Head of caudate nucleus (tissue), 42 donors: ENCODE data around the gene SMIM44.

Experiments
- DNase-seq, 42 donors: peaks; one replicate each; pipeline versions ENCODE4 v3.0.0 to v3.0.0-alpha.2; 2020 to 2021; ENCODE audit warnings: mixed read lengths in 7 of 42
- intact Hi-C: fragments of 100-400 bp; cut with DNase I; formaldehyde crosslinking; loops from one replicate; pipeline ENCODE4 v1.15.0; 2022

SMIM44 gene

GRCh38 chr19:3467437-3468198 is 15.6 kb downstream of the SMIM44 start:
- intact Hi-C loops: loop anchor here (10.0 kb wide), 1 partner anchor 263 kb away; no protein-coding TSS in a partner anchor

GRCh38 chr19:3466635-3467034 is 16.6 kb downstream of the SMIM44 start:
- DNase-seq: peak in 17 of 42 donors; percentile 14 to 74 (median 41)
- intact Hi-C loops: loop anchor here (10.0 kb wide), 1 partner anchor 262 kb away; no protein-coding TSS in a partner anchor

More at GRCh38 chr19:3467437-3468198, 15.6 kb downstream of the SMIM44 start:
- no peak for DNase-seq

DNA sequence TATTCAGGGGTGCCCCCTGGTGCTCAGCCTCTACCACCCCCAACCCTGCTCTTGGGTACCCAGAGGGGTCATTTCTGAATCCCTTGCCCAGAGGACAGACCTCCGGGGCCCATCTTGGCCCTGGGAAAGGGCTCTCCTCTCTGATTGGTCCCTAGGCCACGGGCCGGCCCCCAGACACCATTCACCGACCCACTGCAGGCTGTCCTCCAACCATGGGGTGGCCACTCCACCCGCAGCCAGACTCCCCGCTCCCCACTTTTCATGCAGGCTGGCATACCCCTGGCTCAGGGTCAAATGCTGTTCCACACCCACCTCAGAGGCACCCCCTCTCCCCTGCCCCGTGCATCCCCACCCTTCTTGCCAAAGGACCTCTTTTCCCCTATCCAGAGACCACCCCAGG is 17.7 kb downstream of the SMIM44 start:
- DNase-seq: no peak
- intact Hi-C loops: loop anchor here (10.0 kb wide), 1 partner anchor 261 kb away; no protein-coding TSS in a partner anchor

DNA sequence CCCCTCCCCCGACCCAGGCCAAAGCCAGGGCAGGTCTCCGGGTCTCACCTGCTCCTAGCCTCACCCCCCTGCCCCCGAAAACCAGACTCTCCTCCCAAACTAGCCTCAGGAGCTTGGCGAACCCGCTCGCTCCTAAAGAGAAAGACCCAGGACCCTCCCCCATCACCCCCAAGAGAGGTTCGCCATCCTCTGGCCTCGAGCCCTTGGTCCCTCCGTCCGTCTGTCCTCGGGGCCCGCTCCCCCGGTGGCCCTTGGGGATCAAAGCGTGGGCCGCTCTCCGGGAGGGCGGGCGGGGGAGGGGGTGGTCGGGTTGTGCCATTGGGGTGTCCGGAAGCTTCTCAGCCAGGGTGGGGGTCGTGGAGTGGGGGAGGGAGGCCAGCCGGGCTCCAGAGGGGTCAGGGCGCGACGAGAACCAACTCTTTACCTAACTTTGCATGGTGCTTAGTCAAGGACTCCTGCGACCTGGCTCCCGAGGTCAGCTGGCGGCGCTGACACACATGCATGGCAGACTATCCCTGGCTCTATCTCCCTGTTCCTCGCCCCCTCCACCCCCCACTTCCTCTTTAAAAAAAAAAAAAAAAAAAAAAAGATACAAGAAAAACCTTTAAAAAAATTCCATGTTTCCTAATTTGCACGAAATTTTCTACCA is 18.5 kb downstream of the SMIM44 start:
- DNase-seq: no peak
- intact Hi-C loops: loop anchor here (10.0 kb wide), 1 partner anchor 260 kb away; no protein-coding TSS in a partner anchor

- intact Hi-C loops: loop anchor here (10.0 kb wide), 1 partner anchor 259 kb away; no protein-coding TSS in a partner anchor
- no peak for DNase-seq
Observed at GRCh38 chr19:3463714-3464586, 19.3 kb downstream of the SMIM44 start.

DNA sequence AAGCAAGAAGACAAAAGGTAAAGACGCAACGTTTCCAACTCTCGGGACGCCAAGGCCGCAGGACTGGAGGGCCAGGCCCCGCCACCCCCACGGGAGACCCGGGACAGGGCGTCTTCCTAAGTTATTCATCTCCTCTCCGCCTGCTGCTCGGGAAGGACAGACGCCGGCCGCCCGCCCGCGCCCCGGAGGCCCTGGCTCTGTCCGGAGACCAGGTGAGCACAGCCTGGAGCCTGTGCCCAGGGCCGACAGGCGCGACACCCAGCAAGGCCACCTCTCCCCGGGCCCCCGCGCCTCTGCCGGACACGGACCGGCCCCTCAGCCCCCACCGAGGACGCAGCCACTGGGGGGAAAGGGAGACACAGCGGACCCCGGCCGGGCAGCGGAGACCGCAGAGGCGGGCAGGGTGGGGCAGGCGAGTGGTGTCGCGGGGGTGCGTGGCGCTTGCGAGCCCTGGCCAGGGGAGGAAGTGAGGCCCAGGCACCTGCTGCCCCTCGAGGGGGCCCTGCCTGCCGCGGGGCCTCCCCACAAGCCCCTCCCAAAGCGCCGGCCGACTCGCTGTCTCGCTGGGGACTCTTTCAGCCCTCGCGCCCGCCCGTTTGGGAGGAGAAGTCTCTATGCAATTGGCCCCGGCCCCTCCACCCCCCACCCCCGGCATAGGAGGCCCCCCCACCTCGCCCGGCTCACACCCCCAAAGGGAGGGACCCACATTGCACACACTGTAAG is 20.1 kb downstream of the SMIM44 start:
- no peak for DNase-seq
- intact Hi-C loops: loop anchor here (10.0 kb wide), 1 partner anchor 258 kb away; no protein-coding TSS in a partner anchor

DNA sequence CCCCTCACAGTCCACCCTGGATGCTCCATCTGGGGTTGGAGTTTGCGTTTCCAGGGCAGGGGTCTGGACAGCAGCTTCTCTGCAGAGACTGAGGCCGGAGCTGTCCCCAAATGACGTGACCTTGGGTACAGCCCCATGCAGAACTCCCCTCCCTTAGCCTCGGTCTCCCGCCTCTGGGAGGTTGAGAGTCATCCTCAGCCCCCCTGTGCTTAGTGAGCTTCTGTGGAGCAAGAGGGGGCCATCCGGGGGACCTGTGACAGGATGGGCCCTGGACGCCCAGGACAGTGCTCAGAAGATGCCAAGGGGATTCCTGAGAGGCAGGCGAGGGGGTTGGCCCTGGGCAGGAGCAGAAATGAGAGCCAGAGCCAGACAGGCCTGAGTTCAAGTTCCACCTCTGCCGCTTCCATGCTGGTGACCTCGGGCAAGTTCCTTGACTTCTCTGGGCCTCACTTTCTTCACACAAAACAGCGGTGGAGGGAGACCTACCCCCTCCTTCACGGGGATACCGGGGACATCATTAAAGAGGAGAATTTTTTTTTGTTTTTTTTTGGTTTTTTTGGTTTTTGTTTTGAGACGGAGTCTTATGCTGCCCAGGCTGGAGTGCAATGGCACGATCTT is 23.2 kb downstream of the SMIM44 start:
- intact Hi-C loops: loop anchor here (10.0 kb wide), 1 partner anchor 255 kb away; no protein-coding TSS in a partner anchor
- no peak for DNase-seq

- DNase-seq: peak; percentile 34 to 83 (median 65)
- intact Hi-C loops: no loop called here
Observed at GRCh38 chr19:3459089-3459881, 24.0 kb downstream of the SMIM44 start.

DNA sequence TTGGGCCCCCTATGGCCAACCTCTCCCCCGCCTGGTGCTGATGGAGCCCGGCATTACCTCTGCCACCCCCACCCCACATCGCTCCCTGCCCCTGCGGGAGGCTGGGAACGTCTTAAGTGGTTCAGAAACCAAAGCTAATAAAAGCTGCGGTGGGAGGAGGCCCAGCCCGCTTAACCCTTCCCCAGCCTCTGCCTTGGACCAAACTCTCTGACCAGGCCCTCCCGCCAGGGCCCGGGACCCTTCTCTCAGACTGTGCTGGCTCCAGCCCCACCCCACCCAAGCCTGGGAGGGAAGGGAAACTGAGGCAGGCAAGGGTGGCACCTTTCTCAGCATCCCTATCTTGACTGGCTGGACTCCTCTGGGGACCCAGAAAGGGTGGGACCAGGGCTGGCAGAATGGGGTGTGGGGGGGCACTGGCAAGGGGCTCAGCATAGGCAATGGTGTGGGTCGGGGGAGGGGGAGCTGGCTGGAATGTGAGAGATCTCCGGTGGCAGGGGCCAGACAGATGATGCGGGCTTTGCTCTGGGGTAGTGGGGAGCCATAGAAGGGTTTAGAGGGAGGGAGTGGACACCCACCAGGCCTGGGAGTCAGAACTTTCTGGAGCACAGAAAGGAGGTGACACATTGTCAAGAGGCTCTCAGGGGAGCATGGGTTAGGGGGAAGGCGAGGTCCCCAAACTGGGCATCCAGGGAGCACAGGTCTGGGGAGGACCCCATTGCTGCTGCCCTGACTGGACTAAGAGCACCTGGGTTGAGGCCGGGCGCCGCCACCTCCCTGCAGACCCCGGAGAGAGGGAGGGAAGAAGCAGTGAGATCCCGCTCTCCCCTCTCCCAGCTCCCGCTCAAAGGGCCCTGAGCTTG is 24.8 kb downstream of the SMIM44 start:
- peak in 1 of 42 donors; percentile 22 for DNase-seq
- intact Hi-C loops: no loop called here

DNA sequence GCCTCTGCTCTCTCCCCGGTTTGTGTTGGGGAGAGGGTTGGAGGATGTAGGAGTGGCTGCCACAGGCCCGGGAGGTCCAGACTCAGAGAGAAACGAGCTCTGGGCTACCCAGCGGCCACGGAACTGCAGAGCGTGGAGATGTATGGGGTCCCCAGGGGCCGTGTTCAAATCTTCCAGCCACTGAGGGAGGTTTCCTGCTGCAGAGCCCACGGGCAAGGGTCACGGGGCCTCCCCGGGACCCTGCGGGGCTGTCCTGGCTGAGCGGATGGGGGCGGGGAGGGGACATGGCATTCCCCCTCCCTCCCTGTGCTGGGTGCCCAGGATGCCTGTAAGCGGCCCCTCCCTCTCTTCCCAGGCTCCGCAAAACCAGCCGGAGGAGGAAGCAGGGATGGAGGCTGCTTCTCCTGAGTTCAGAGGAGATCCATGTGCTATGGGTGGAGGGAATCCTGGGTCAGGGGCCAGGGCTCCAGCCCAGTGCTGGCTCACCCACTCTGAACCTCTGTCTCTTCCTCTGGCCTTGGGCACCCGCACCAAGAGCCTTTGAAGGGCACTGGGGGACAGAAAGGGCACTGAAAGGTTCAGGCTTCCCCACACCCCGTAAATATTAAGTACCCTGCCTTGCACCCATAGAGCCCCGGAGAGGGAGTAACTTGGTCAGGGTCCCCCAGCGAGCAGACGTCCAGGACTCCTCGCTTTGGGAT is 25.6 kb downstream of the SMIM44 start:
- intact Hi-C loops: no loop called here
- no peak for DNase-seq

DNA sequence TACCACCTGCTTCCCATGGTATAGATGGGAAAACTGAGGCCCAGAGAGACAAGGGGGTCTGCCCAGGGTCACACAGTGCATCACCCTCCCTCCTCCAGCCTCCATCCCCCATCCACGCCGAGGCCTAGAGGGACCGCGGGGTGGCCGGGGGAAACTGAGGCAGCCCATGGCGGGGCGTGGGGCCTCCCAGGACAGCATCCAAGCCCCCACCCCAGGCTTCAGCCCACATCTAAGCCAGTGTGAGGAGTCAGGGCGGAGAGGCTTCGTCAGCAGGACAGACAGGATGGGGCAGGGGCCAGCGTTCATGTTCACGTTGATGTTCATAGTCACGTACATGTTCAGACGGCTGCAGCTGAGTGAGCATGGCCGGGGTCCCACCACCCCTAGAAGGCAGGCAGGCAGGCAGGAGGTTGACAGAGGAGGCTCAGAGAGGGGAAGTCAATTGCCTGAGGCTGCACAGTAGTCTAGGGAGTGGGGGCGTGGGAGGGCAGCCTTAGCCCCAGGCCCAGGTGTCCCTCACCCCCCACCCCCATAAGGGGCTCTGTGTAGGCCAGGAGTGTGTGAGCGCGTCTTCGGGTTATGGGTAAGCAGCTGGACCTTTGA is 26.2 kb downstream of the SMIM44 start:
- DNase-seq: no peak
- intact Hi-C loops: no loop called here

- DNase-seq: no peak
- intact Hi-C loops: no loop called here
Observed at GRCh38 chr19:3455960-3456601, 27.2 kb downstream of the SMIM44 start.

GRCh38 chr19:3455393-3455955 is 27.8 kb downstream of the SMIM44 start:
- intact Hi-C loops: no loop called here
- DNase-seq: no peak

- intact Hi-C loops: no loop called here
- DNase-seq: no peak
Observed at GRCh38 chr19:3454656-3455392, 28.4 kb downstream of the SMIM44 start.
